Activated naive CD4-positive, alpha-beta T cell treated with anti-CD3 and anti-CD28 coated beads, Interleukin-2, amount 10 ng/mL, durations not matched to agents 7 days and 5 days (primary cell): ENCODE results near the gene MYO19.
"Not testable (repeated sequence)": the region's sequence is repeated elsewhere in the genome, so short reads cannot be mapped to it uniquely, and the experiment has no call there.

Source experiments
- CTCF ChIA-PET: fragments of 350-600 bp; sonication (Branson Sonifier 250); formaldehyde crosslinking; loops from one replicate; lab custom pipeline; 2021; ENCODE audit warnings: antibody characterized with exemption; lab: Charles Lee
- DNase-seq: peaks from one replicate; pipeline ENCODE4 v3.0.0-alpha.2; 2020
- H3K27ac Mint-ChIP-seq: one replicate; pipeline ENCODE4 v1.8.0; 2021; ENCODE audit warnings: mild to moderate bottlenecking, moderate library complexity, mixed read lengths
- H3K27me3 Mint-ChIP-seq: one replicate; pipeline ENCODE4 v1.8.0; 2021; ENCODE audit warnings: mild to moderate bottlenecking, mixed read lengths
- H3K36me3 Mint-ChIP-seq: one replicate; pipeline ENCODE4 v1.8.0; 2021; ENCODE audit warnings: mixed read lengths
- H3K4me1 Mint-ChIP-seq: one replicate; pipeline ENCODE4 v1.8.0; 2021; ENCODE audit warnings: mixed read lengths
- H3K4me3 Mint-ChIP-seq: one replicate; pipeline ENCODE4 v1.8.0; 2021; ENCODE audit warnings: mild to moderate bottlenecking, moderate library complexity, mixed read lengths
- H3K9me3 Mint-ChIP-seq: one replicate; pipeline ENCODE4 v1.8.0; 2021; ENCODE audit warnings: mixed read lengths

The MYO19 gene

DNA sequence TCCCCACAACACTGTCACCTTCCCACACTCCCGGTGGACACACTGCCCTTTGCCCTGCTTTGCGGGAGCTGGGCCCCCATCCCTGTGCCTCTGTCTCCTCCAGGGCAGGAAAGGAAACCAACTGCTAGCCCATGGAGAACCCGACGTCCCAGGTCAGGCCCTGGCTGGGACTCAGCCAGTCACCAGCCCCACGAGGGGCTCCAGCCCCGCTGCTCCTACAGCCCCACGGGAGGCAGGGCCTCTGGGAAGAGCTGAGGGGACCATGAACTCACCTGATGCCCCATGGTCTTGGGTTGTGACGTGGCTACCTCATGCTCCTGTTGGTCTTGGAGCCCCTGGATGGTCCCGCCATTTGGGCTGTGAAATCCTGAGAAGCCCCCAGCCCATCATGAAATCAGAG is 81.8 kb downstream of the MYO19 start:
- H3K36me3 Mint-ChIP-seq, CTCF ChIA-PET, H3K27ac Mint-ChIP-seq, H3K9me3 Mint-ChIP-seq, DNase-seq, H3K27me3 Mint-ChIP-seq, H3K4me1 Mint-ChIP-seq, H3K4me3 Mint-ChIP-seq: not testable (repeated sequence)

DNA sequence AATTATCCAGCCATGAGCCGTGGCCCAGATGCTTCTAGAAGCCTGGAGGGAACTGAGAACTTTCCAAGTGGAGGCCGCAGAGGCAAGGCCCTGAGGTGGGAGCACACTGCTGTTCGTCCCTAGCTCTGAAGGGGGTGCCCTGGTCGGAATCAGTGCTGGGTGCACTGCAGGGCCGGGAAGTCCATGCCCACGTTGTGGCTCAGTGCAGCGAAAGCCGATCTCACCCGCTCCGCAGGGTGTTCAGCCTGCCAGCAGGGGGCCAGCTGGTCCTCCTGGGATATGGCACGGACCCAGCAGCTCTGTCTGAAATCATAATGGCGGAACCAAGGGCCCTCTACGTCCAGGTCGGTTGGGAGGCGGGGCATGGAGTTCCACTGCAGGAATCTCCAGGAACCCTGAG is 84.7 kb downstream of the MYO19 start:
- DNase-seq, H3K27me3 Mint-ChIP-seq, CTCF ChIA-PET, H3K4me1 Mint-ChIP-seq, H3K36me3 Mint-ChIP-seq, H3K27ac Mint-ChIP-seq, H3K9me3 Mint-ChIP-seq, H3K4me3 Mint-ChIP-seq: not testable (repeated sequence)
